NCI-H1694 treated with DMSO at 0.1 percent for 48 hours (cell line): ENCODE data around the gene ATRNL1.

Experiments
- DNase-seq: peaks from one replicate; lab custom pipeline; 2025; lab: John Stamatoyannopoulos, UW

Gene ATRNL1

DNA sequence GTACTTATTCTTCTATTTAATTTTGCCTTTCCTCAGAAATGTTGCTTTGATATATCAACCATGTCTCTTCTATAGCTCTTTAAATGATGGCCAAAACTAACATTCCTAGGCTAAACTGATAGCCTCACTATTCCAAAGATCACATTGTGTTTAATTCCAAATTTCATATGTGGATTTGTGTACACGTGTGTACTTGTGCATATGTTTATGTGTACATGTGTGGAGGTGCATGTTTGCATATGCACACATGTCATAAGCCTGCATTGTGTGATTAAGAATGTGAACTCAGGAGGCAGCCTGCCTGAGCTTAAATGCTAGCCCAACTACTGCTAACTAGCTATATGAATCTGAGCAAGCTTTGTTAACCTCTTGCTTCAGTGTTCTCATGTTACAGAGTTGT, 753.4 kb downstream of the ATRNL1 start:
- no peak for DNase-seq

DNA sequence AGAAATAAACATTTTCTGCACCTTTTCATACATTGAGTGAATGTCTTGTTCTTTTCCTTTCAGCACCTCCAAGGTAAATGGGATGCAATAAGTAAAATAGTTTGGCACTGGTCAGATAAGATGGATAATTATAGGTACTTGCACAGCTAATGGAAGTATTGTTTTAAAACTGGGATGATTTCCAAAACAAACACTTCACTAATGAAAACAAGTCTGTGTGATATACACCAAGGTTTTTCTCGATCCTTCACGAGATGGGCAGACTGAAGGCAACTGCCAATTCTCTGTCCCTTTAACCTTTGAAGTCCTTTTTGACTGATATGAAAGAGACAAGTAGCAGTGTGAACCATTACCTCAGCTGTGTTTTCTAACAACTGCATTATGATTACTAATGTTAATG, 756.0 kb downstream of the ATRNL1 start:
- no peak for DNase-seq

DNA sequence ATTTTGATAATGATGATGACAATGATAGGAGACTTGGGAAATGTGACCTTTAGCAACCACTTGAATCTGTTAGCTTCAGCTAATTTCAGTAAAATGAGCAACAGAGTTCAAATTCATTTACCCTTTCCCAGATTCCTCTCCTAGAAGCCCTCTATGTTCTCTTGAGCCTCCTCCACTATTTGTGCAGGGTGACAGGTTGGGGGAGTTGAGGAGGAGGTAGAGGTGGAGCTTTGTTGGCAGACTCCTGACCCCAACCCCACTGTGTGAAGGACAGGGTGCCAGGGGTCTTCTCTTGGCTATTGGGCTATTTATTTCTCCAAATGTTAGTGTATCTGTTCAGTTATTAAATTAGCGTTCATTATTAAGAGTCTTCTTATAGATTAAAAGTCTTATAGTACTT, 757.5 kb downstream of the ATRNL1 start:
- no peak for DNase-seq

DNA sequence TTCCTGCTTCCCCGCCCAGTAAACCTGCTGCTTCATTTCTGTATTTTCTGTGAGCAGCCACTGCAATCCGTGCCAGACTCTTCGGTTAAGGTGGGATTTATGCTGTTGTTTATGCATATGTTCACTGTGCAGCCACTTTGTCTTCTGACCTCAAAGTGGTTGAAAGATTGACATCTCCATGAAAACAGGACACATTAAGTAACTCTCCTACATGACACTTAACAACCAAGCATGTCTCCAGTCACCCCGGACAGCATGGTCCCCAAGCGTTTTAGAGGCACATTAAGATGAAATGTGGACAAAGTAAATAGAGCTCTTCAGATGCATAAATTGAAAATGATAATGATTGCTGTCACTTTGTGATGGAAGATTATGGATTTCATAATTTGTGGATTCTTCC, 758.5 kb downstream of the ATRNL1 start:
- no peak for DNase-seq

DNA sequence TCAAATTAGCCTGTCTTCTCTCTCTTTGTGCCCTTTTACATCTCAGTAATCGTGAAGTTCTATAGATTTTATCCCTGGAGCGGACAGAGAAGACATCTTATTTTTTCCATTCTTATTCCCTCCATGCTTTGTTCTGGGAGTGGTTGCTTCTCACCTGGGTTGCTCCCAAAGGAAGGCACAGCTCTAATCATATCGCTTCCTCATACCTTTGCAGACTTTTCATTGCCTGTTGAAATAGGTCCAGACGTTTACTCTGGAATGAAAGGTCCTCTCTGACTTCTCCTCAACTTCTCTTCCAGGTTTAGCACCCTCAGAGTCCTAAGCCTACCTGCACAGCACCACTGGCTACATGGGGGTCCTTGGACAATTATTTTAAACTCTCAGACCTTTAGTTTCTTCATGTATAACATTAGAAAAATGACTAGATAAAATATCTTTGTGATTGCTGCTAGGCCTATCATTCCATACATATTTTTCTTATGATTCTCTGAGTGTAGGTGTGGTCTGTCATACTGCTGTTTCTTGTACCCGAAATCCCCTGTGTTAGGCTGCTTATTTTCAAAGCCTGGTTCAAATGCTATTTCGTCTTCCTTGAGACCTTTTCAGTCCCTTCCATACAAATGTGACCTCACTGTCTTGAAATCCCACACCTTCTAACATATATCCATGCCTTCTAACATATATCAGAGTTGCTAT, 761.7 kb downstream of the ATRNL1 start:
- no peak for DNase-seq

DNA sequence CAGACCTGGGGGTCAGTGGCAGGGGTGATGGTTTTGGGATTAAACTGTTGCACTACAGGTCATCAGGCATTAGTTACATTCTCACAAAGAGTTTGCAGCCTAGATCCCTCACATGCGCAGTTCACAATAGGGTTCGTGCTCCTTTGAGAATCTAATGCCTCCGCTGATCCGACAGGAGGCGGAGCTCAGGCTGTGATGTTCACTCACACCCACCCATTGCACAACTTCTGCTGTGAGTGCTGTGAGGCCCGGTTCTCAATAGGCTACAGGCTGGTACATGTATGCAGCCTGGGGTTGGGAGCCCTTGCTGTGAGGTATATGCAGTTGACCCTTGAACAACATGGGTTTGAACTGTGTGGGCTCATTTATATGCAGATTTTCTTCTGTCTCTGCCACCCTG, 763.4 kb downstream of the ATRNL1 start:
- DNase-seq: no peak

DNA sequence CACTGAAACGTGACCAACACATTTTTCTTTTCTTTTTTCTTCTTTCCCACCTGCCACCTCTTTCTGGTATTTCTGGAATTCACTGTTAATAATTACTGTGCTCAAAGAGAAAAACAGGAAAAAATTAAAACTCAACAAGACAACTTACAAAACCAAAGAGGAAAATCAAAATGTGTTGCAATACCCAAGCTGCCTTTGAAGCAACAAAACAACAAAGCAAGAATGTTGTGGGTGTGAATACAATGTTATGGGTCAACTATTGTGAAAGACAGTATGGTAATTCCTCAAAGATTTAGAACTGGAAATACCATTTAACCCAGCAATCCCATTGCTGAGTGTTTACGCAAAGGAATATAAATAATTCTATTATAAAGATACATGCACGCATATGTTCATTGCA, 764.7 kb downstream of the ATRNL1 start:
- DNase-seq: no peak

DNA sequence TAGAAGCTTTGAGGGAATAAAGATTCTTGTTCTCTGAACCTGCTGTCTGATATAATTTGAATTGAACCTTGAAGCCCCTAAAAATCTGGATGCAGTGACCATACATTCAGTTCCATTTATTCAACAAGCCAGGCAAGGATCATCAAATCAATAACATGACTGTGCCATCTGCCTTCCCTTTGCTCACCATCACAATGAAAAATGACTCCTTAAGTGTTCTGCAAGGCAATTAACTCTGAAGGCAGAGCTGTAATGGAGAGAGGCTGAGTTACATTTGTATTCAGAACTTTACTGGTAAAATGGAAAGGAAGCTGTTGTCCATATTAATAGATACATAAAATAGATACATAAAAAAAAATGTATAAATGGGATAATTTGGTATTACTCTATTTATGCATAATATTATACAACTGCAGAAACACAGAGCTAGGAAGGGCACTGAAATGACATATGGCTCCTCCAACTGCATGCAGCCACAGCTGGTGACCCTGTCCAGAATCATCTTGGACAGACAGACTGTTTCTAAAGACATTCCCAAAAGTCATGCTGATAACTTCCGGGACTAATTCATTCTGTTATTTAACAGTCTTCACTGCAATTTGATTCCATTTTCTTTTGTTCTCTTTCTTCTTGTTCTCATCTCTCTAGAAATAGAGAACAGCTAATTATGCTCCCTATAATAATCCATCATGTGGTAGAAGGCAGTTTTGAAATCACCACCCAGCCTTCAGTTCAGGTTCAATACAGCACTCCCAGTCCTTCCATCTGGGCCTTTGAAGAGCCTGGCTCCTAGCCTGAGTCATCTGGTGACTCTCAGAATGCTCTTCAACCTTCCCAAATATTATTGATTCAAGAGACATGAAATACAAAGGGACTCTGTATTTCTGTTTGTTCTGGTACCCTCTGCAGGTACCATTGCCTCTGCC, 767.3 kb downstream of the ATRNL1 start:
- peak; percentile 14 for DNase-seq

DNA sequence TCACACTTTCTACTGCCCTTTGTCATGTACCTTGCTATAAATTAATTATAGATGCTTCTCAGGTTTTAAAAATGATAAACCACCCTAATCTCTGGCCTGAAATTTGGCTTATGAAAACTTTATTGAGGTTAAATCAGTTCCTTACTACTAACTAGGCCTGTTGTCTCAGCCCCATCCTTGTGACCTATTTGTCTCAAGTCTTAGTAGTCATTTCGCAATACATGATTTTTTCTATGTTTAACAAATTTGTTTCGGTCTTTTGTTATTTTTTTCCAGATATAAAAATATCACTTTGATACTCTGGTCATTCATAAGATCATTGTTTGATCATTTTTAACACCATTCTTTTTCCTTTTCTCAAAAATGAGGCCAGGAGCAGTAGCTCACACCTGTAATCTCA, 768.3 kb downstream of the ATRNL1 start:
- DNase-seq: no peak

DNA sequence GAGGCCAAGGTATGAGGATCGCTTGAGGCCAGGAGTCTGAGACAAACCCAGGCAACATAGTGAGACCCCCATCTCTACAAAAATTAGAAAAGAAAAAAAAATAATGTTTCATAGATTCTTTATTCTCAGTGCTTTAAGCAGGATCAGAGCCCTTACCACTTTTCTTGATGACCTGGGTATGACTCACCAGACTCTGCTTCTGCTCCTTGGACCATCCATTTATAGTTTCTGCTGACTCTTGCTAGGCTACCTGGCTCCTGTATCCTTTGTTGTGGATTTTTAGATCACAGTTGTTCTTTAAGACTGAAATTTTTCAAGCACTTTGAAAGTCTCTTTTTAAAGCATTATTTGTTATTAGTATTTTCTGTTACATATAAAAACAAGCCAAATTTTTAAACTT, 768.7 kb downstream of the ATRNL1 start:
- no peak for DNase-seq

DNA sequence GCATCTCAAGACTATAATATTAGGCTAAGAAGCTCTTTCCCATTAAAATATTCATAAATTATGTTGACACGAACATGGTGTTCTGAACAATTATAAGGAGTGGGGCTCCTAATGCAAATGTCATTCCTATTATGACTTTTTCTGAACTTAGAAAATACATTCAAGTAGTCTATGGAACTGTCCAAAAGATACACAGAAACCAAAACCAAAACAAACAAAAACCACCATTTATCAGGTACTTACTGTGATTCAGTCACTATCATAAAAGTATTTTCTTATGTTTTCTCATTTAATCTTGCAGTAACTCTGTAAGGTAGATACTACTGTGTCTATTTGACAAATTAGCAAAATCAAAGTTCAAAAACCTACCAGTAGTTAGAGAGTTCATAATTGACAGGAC, 773.0 kb downstream of the ATRNL1 start:
- DNase-seq: no peak

DNA sequence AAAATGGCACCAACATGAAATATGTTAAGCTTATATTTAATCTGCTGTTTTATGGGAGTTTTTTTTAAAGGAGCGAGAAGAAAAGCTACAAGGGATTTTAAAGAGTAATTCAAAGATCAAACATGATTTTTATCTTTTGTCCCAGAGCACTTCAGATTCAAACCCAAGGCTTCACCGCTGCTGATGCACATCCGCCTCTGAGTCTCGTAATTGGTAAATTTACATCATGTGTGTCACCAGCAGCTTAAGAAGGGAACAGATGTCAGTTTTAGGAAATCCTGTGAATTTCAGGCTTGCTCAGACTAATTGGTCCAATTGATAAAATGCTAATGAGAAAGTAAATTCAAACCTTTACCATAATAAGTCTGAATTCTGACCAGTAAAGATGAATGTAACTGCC, 773.5 kb downstream of the ATRNL1 start:
- DNase-seq: no peak

DNA sequence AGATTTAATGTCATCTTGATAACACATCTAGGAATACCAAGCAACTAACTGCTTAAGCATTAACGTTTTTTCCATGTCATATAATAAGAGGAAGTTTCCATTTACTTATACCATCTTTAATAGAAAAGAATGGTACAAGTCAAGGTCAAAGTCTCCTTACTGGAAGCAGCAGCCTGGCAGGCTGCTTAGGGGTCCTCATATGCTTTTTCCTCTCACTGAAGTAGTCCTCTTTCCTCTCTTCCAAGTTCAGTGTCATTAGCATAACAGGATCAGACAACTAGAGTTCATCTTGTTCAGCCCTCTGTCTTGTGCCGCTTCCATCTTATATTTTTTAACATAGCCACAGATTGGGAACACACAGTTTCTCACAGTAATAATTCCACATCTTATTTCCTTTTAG, 774.1 kb downstream of the ATRNL1 start:
- no peak for DNase-seq

DNA sequence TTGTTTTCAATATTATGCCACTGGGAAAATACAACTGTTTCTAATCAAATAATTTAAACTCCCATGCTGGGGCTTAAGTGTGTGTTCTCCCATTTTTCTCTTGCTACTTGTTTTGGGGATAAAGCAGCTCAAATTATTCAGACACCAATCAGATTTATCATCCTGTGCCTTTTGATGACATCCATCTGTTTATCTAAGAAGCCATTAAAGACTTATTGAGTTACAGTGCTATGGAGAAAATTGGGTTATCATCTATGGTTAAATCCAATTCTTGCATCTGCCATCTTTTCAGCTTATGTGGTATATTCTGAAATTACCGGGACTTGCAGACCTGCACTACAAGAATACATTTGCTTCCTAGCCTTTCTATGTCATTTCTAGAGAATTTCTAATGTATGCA, 778.7 kb downstream of the ATRNL1 start:
- no peak for DNase-seq

DNA sequence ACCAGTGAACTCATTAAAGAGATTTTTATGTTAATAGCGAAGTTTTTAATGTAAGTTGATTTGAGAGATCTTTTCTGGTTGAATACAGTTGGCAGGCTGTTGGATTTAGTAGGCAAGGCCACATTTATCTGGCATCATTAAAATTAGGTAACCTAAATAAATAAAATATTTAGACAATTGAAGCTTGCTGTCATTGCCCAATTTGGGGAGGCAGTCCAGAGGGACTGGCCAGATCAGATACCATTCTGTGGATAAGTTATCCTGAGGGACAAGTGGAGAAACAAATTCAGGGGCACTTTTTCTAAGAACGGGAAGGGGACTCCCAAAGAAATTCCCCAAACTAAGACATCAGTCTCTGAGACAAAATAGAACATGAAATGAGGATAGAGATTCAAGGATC, 782.0 kb downstream of the ATRNL1 start:
- DNase-seq: no peak

DNA sequence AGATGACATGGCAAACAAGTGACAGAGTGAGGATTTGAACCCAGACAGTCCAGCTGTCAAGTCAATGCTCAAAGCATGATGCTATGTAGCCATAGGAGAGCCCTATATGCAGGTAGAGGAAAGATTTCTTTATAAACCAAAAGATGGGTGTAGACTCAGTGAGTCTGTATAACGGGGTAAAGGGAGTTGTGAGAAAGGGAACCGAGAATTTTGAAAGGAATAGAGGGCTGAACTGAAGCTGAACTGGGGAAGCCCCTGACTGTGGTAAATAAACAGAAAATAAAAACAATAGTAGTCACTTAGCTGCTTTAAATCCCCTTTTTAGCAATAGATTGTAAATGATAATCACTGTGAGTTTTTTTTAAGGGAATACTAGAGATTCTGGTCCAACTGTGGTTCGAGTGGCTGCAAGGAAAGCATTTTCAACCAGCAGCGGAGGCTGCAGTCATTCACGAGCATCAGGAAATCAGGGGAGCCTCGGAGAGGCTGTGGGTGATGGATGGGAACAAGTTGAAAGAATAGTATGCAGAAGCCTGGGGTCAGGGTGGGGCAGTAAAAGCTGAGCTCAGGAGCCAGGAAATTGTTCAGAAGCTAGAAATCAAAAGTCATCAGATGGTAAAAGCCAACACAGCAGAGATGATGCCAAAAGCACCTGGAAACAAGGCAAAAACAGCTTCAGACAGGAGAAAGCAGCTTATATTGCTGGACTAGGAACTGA, 786.4 kb downstream of the ATRNL1 start:
- DNase-seq: peak; percentile 1

DNA sequence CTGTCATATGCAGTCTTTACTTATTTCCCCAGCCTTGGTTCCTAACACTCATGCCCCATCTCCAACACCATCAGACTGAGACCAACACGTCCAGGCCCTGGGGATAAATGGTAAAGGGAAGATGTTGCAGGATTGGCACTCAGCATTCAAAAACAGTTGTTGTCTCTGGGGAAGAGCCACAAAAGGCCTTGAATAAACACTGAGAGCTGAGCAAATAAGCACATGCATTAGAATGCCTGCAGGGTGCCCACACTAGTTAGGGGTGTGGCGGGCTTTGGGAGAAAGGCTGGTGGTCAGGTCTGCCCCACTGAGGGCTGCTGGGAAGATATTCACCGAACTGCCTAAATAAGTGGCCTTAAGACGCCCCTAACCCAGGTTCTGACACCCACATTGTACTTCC, 788.9 kb downstream of the ATRNL1 start:
- no peak for DNase-seq

DNA sequence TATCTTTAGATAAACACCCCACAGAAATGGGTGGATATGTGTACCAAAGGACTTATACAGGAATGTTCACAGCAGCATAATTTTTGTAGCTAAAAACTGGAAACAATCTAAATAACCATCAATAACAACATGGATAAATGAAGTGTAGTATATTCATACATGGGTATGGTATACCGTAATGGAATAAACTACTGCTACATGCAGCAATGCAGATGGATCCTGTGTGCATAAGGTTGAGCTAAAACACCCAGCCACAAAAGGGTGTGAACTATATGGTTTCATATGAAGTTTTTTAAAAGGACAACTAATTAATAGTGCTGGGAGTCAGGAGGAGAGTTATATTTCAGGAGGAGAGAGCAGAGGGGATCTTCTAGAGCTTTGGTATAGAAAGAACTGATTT, 790.2 kb downstream of the ATRNL1 start:
- DNase-seq: no peak

DNA sequence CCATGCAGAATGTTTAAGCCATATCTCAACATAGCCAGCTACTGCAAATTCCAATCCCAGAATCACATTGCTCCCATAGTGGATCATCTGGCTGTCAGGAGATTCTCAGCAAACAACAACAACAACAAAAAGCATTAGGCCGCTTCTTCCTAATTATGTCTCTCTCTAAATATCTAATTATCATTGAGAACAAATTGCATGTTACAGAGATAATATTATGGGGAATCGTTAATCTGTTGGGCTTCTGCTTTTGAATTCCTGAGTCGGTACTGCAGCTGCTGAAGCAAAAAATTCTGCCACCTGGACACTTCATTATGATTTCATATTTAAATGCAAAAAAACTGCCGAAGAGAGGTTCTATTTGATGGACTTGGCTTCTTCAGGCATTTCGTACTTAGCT, 791.2 kb downstream of the ATRNL1 start:
- no peak for DNase-seq

DNA sequence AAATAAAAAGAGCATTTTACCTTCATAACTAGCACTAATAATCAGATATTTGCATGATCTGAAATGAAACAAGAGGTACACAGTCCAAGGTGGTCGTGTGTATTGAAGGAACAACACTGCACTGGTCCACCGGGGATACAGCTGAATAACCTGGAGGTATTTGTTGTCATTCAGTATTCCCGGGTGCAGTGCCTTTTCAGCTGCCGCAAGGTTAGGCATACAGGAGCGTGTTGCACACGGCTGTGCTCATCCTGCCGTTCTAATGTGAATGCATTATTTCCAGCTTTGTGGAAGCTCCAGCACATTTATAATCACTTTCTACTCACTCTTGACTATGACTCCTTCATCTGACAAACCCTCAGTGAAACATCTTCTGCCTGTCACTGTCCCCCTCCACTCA, 802.0 kb downstream of the ATRNL1 start:
- no peak for DNase-seq

DNA sequence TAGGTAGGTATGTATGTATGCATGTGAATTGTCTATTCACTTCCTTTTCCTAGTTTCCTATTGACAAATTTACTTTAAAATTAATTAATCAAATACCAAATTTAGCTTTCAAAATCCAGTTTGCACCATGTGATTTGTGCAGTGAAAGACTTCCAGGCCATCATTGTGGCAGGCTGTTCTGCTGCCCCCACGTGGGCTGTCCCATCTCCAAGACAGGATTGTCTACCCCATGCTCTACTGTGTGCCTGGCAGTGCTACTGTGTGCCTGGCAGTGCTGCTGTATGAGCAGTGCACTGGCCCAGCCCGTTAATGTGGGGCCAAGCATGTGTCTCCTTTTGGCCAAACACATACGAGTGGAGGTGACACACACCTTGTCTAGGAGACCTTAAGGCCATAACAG, 805.1 kb downstream of the ATRNL1 start:
- no peak for DNase-seq

DNA sequence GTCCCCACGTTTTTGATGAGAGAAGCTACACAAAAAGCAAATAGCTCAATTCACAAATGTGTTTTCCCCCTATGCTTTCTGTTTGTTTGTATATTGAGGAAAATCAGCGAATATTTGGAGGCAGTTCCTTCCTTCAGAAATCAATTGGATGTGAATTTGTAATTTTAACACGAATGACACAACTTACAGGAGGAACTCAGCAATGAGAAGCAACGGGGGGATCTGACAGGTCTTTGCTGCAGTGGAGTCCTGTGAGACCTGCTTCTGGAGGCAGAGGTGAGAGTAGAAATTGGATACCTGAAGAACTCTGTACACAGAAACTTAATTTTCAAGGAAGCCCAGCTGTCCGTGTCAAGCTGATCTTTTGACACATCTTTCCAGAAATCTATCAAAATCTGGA, 809.4 kb downstream of the ATRNL1 start:
- no peak for DNase-seq

DNA sequence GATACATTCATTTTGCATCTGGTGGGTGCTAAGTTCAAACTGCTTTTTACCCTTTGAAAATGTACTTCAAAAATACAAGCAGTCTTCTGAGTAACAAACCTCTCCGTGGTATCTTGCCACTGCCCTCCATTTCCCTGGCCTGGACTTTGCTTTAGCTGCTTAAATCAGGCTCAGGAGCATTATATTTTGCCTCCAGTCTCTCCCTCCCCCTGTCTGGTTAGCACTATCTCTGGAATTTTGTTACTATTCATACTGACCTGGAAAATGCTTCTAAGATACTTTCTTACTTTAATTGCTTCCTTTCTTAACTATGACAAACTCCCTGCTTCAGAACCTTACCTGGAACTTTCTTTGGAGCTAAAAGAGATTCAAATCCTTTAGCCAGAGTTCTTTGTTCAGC, 810.0 kb downstream of the ATRNL1 start:
- no peak for DNase-seq
